ENCODE results near the gene NUTF2.
"Not testable (repeated sequence)": the region's sequence is repeated elsewhere in the genome, so short reads cannot be mapped to it uniquely, and the experiment has no call there.

Gene NUTF2

DNA sequence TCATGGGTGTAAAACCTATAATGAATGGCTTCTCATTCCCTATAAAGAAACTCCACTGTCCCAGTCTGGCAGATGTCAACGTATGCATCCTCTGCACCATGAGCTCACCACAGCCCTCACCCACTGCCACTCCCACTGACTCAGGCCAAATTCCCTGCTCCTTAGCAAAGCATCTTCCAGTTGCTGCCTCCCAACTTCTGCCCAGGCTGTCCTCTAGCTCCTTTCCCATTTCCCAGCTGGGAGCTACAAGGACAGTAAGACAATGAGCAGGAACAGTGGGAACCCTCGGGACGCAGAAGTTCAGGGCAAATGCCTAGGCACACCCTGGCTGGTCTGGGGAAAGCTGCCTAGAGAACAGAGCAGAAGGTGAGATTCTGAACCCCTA, 13.7 kb upstream of the NUTF2 start:
- TF ChIP-seq, protein P1, sequence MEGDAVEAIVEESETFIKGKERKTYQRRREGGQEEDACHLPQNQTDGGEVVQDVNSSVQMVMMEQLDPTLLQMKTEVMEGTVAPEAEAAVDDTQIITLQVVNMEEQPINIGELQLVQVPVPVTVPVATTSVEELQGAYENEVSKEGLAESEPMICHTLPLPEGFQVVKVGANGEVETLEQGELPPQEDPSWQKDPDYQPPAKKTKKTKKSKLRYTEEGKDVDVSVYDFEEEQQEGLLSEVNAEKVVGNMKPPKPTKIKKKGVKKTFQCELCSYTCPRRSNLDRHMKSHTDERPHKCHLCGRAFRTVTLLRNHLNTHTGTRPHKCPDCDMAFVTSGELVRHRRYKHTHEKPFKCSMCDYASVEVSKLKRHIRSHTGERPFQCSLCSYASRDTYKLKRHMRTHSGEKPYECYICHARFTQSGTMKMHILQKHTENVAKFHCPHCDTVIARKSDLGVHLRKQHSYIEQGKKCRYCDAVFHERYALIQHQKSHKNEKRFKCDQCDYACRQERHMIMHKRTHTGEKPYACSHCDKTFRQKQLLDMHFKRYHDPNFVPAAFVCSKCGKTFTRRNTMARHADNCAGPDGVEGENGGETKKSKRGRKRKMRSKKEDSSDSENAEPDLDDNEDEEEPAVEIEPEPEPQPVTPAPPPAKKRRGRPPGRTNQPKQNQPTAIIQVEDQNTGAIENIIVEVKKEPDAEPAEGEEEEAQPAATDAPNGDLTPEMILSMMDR (IDR thresholded peaks at IDR 0.05; ENCODE audit: low read depth, low read length, poor library complexity, severe bottlenecking) = no peak
- no peak for TF ChIP-seq EZH2phosphoT487 (IDR thresholded peaks at IDR 0.05; ENCODE audit: borderline replicate concordance, low read length)
- peak overlapping the region; percentile 78 for H3K4me3 ChIP-seq (ENCODE audit: low read length)
- peaks cover 13% of the 10 kb centered on the region for H3K79me2 ChIP-seq (ENCODE audit: control insufficient read depth, low read length)
- H4K20me1 ChIP-seq (ENCODE audit: control insufficient read depth, insufficient read depth, low read depth, low read length) = no peaks in the 10 kb centered on the region
- no peaks in the 10 kb centered on the region for H3F3A ChIP-seq (ENCODE audit: control insufficient read depth, insufficient read depth)
- no peaks in the 10 kb centered on the region for H3K9me2 ChIP-seq (replicated peaks; ENCODE audit: control insufficient read depth, low read length)
- no peaks in the 10 kb centered on the region for H3K27me3 ChIP-seq (ENCODE audit: control insufficient read depth, low read length)
- peaks cover 32% of the 10 kb centered on the region for H3K36me3 ChIP-seq (ENCODE audit: control insufficient read depth, low read length)
- H3K27ac ChIP-seq (ENCODE audit: low read depth, low read length) = no peak overlapping the region
- H3K4me2 ChIP-seq (ENCODE audit: low read length) = peak overlapping the region; percentile 94
- H3K4me1 ChIP-seq (ENCODE audit: control insufficient read depth, low read length) = peaks cover 14% of the 10 kb centered on the region
- H3K9me3 ChIP-seq (ENCODE audit: control insufficient read depth, insufficient read depth, low read length) = no peaks in the 10 kb centered on the region

DNA sequence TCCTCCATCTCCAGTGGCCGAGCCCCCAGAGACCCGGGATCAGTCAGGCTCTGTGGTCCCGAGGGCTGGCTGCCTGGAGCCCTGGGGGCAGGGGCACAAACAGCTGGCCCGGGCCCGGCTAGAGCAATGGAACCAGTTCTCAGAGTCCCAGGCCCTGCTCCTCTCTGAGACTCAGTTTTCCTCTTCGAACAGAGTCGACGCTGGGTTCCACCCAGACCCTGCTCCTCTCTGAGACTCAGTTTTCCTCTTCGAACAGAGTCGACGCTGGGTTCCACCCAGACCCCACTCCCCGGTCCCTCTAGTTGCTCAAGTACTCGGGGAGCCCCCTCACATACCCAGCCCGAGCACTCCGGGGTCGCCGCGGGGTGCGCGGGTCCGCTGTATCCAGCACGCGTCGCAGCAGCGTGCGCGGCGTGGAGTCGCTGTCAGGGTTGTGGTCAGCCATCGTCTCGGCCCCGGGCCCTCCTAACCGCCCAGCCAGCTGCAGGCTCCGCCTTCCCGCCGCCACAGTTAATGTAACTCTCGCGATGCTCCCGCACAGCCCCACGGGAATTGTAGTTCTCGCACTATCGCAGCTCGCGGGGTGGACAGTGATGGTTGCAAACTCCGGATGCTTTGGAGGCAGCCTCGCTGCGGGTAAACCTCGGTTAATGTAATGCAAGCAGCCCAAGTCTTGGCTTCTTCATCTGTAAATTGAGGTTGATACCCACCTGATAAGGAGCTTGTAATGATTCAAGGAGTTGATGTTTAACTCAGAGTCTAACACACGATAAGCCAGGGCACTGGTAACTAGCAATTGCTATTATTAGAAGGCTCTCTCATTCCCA, 13.1 kb upstream of the NUTF2 start:
- Histone ChIP-seq H4K20me1 (ENCODE audit: control insufficient read depth, insufficient read depth, low read depth, low read length) (no peaks in the 10 kb centered on the region), H3K4me3 (ENCODE audit: low read length) (peak overlapping the region; percentile 78), H3F3A (ENCODE audit: control insufficient read depth, insufficient read depth) (no peaks in the 10 kb centered on the region), H3K9me3 (ENCODE audit: control insufficient read depth, insufficient read depth, low read length) (no peaks in the 10 kb centered on the region), H3K79me2 (ENCODE audit: control insufficient read depth, low read length) (peaks cover 13% of the 10 kb centered on the region), H3K36me3 (ENCODE audit: control insufficient read depth, low read length) (peaks cover 30% of the 10 kb centered on the region), H3K9me2 (replicated peaks; ENCODE audit: control insufficient read depth, low read length) (no peaks in the 10 kb centered on the region), H3K4me2 (ENCODE audit: low read length) (peak overlapping the region; percentile 94), H3K27ac (ENCODE audit: low read depth, low read length) (no peak overlapping the region), H3K27me3 (ENCODE audit: control insufficient read depth, low read length) (no peaks in the 10 kb centered on the region), H3K4me1 (ENCODE audit: control insufficient read depth, low read length) (peaks cover 14% of the 10 kb centered on the region)
- no peak for TF ChIP-seq EZH2phosphoT487 (IDR thresholded peaks at IDR 0.05; ENCODE audit: borderline replicate concordance, low read length)
- TF ChIP-seq, protein P1 (IDR thresholded peaks at IDR 0.05; ENCODE audit: low read depth, low read length, poor library complexity, severe bottlenecking) = no peak

DNA sequence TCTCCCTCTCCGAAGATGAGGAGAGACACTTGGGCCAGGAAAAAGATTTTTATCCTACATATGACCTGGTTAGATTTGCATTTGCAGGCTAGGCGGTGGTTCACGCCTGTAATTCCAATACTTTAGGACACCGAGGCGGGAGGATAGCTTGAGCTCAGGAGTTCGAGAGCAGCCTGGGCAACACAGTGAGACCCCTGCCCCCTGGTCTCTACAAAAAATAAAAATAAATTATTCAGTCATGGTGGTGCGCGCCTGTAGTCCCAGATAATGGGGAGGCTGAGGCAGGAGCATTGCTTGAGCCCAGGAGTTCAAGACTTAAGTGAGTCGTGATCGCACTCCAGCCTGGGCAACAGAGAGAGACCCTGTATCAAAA, 12.5 kb upstream of the NUTF2 start:
- Histone ChIP-seq H3K27ac (ENCODE audit: low read depth, low read length) (no peak overlapping the region), H3F3A (ENCODE audit: control insufficient read depth, insufficient read depth) (no peaks in the 10 kb centered on the region), H3K36me3 (ENCODE audit: control insufficient read depth, low read length) (peaks cover 27% of the 10 kb centered on the region), H3K9me2 (replicated peaks; ENCODE audit: control insufficient read depth, low read length) (no peaks in the 10 kb centered on the region), H3K4me3 (ENCODE audit: low read length) (peak overlapping the region; percentile 78), H3K27me3 (ENCODE audit: control insufficient read depth, low read length) (no peaks in the 10 kb centered on the region), H3K9me3 (ENCODE audit: control insufficient read depth, insufficient read depth, low read length) (no peaks in the 10 kb centered on the region), H3K4me2 (ENCODE audit: low read length) (peak overlapping the region; percentile 94), H3K79me2 (ENCODE audit: control insufficient read depth, low read length) (peaks cover 13% of the 10 kb centered on the region), H3K4me1 (ENCODE audit: control insufficient read depth, low read length) (peaks cover 14% of the 10 kb centered on the region), H4K20me1 (ENCODE audit: control insufficient read depth, insufficient read depth, low read depth, low read length) (no peaks in the 10 kb centered on the region)
- TF ChIP-seq, protein P1 (IDR thresholded peaks at IDR 0.05; ENCODE audit: low read depth, low read length, poor library complexity, severe bottlenecking) = no peak
- TF ChIP-seq EZH2phosphoT487 (IDR thresholded peaks at IDR 0.05; ENCODE audit: borderline replicate concordance, low read length) = no peak

DNA sequence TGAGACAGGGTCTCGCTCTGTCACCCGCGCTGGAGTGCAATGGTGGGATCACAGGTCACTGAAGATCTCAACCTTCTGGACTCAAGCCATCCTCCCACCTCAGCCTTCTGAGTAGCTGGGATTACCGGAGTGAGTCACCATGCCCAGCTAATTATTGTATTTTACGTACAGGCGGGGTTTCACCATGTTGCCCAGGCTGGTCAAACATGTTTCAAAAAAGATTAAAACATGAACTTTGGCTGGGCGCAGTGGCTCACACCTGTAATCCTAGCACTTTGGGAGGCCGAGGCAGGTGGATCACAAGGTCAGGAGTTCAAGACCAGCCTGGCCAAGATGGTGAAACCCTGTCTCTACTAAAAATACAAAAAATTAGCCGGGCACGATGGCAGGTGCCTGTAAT, 9.5 kb upstream of the NUTF2 start:
- peaks cover 19% of the 10 kb centered on the region for H3K4me1 ChIP-seq (ENCODE audit: control insufficient read depth, low read length)
- H3K9me3 ChIP-seq (ENCODE audit: control insufficient read depth, insufficient read depth, low read length); H4K20me1 ChIP-seq (ENCODE audit: control insufficient read depth, insufficient read depth, low read depth, low read length); H3K27me3 ChIP-seq (ENCODE audit: control insufficient read depth, low read length); H3K4me2 ChIP-seq (ENCODE audit: low read length); H3K4me3 ChIP-seq (ENCODE audit: low read length); H3F3A ChIP-seq (ENCODE audit: control insufficient read depth, insufficient read depth); H3K36me3 ChIP-seq (ENCODE audit: control insufficient read depth, low read length); H3K27ac ChIP-seq (ENCODE audit: low read depth, low read length); H3K9me2 ChIP-seq (replicated peaks; ENCODE audit: control insufficient read depth, low read length): not testable (repeated sequence)
- H3K79me2 ChIP-seq (ENCODE audit: control insufficient read depth, low read length) = peaks cover 13% of the 10 kb centered on the region
